Osteocyte (in vitro differentiated cells): Measurements from ENCODE around the gene CDH8. TPM values are rescaled to one million over a fixed set of nuclear protein-coding genes. Genes with fewer than 3 reads are reported as not detected.

Source experiments
- DNase-seq: peaks from one replicate; pipeline ENCODE4 v3.0.0; 2021; ENCODE audit warnings: mixed read lengths; ENCODE audit not compliant: unreplicated experiment; ENCODE audit errors: extremely low spot score
- H3K27ac Mint-ChIP-seq: one replicate; pipeline ENCODE4 v1.8.0; 2021; ENCODE audit warnings: mild to moderate bottlenecking, mixed read lengths; ENCODE audit not compliant: unreplicated experiment
- H3K27me3 Mint-ChIP-seq: one replicate; pipeline ENCODE4 v1.8.0; 2021; ENCODE audit warnings: mixed read lengths; ENCODE audit not compliant: unreplicated experiment
- H3K36me3 Mint-ChIP-seq: one replicate; pipeline ENCODE4 v1.8.0; 2021; ENCODE audit warnings: mixed read lengths; ENCODE audit not compliant: unreplicated experiment
- H3K4me1 Mint-ChIP-seq: one replicate; pipeline ENCODE4 v1.8.0; 2021; ENCODE audit warnings: mixed read lengths; ENCODE audit not compliant: unreplicated experiment
- H3K4me3 Mint-ChIP-seq: one replicate; pipeline ENCODE4 v1.8.0; 2021; ENCODE audit warnings: mild to moderate bottlenecking, moderate library complexity, mixed read lengths; ENCODE audit not compliant: unreplicated experiment
- H3K9me3 Mint-ChIP-seq: one replicate; pipeline ENCODE4 v1.8.0; 2021; ENCODE audit warnings: mixed read lengths; ENCODE audit not compliant: unreplicated experiment
- total RNA-seq: library from RNA; stranded (reverse); gene quantifications from 2 replicates; pipeline ENCODE4 v1.2.1, GENCODE V29; 2021
- TF ChIP-seq, protein P1 (sequence below): fragments of 200-600 bp; sonication (generic); IDR thresholded peaks from 2 replicates; pipeline ENCODE4 v1.5.0; 2021; ENCODE audit warnings: antibody characterized with exemption, mild to moderate bottlenecking, moderate library complexity

Gene CDH8
- total RNA-seq, 1 donor from 2014 or later, result 7.7 TPM

DNA sequence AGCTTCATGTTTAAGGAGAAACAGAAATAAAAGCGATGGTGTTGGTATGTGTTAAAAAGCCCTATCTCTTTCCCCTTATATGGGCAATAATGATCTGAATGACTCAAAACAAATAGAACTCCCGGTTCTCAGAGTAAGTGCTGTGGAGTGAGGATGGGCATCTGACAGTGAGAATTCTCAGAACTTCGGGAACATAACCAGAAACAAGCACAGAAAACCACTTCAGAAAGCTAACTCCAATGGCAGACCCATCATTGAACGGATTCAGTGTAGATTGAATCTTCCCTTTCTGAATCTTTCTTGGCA is 67.2 kb downstream of the CDH8 start:
- peaks cover 3% of the 10 kb centered on the region for H3K9me3 Mint-ChIP-seq
- peak overlapping the region; percentile 44 for H3K4me3 Mint-ChIP-seq
- no peaks in the 10 kb centered on the region for H3K27me3 Mint-ChIP-seq
- peaks cover 3% of the 10 kb centered on the region for H3K36me3 Mint-ChIP-seq
- peak overlapping the region; percentile 65 for H3K27ac Mint-ChIP-seq
- no peak for DNase-seq
- peaks cover 13% of the 10 kb centered on the region for H3K4me1 Mint-ChIP-seq
- TF ChIP-seq, protein P1, sequence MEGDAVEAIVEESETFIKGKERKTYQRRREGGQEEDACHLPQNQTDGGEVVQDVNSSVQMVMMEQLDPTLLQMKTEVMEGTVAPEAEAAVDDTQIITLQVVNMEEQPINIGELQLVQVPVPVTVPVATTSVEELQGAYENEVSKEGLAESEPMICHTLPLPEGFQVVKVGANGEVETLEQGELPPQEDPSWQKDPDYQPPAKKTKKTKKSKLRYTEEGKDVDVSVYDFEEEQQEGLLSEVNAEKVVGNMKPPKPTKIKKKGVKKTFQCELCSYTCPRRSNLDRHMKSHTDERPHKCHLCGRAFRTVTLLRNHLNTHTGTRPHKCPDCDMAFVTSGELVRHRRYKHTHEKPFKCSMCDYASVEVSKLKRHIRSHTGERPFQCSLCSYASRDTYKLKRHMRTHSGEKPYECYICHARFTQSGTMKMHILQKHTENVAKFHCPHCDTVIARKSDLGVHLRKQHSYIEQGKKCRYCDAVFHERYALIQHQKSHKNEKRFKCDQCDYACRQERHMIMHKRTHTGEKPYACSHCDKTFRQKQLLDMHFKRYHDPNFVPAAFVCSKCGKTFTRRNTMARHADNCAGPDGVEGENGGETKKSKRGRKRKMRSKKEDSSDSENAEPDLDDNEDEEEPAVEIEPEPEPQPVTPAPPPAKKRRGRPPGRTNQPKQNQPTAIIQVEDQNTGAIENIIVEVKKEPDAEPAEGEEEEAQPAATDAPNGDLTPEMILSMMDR, result no peak

DNA sequence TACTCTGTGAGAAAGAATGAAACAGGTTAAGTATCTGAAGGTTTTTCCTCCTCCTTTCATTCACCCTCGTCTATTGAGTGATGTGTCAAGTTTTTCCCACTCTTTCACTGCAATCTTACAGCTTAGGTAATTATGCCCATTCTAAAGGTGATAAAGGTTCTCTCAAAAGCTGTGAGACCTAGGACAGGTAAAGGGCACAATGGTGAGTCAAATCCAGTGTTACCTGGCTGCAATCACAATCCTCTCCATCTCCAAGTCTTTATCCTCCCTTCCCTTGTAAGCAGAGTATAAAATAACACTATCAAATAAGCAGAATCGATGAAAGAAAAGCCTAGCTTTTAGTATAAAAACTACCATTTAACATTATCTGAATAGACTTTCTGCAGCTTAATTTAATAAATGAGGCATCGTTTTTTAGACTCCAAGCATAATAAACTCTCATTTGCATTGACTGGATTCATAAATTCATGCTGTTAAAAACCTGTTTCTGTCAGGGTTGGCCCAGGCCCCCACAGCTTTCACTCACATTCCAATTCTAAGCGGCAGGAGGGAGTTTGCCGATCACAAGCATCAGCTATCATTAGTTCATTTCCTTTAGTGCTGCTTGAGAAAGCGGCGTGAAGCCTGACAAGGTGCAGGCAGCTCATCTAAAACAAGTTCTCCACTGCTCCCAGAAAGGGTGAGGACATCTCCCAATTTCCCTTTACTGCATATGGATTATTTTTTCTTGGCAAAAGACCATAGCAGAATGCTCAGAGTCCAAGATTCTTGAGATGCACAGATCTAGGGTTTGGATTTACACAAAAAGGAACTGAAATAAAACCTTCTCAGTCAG is 67.8 kb downstream of the CDH8 start:
- no peak for DNase-seq
- Mint-ChIP-seq H3K36me3 (peaks cover 3% of the 10 kb centered on the region), H3K4me3 (peak overlapping the region; percentile 44), H3K4me1 (peaks cover 13% of the 10 kb centered on the region), H3K27me3 (no peaks in the 10 kb centered on the region), H3K27ac (peak overlapping the region; percentile 65), H3K9me3 (peaks cover 3% of the 10 kb centered on the region)
- TF ChIP-seq, protein P1, result no peak

DNA sequence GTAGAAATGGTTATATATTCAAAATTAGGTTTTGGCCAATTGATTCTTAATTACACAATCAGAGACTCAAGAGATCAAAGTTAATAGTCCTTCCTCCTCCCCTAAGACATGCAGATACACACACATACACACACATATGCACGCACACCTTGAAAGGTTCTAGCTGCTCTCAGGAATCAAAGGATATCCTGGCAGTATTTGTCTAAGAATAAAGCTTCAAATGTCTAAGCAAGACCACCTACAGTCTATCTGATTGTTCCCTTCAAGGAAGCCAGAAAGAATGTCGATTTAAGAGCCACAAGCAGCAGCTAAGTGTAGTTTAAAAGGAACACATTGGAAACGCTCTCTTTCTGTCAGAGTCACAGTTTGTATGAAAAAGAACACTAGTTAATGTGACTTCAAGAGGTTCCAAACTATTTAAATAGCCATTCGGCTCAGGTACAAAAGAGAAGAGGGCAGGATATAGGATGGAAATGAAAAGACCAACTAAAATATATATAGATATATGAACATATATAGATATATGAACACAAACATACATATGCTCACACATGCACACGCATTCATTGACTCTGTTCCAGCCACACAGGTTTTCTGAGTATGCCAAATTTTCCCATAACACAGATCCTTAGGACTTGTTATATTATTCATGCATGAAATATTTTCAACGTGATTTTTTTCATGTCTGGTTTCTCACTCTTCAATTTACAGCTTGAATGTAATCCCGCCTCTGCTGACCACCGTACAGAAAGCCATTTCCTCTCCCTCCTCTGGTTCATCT is 79.0 kb downstream of the CDH8 start:
- H3K9me3 Mint-ChIP-seq, result no peaks in the 10 kb centered on the region
- H3K4me1 Mint-ChIP-seq, result no peaks in the 10 kb centered on the region
- H3K36me3 Mint-ChIP-seq, result no peaks in the 10 kb centered on the region
- no peaks in the 10 kb centered on the region for H3K27me3 Mint-ChIP-seq
- no peak for DNase-seq
- no peak overlapping the region for H3K27ac Mint-ChIP-seq
- TF ChIP-seq, protein P1, result no peak
- H3K4me3 Mint-ChIP-seq, result no peak overlapping the region

DNA sequence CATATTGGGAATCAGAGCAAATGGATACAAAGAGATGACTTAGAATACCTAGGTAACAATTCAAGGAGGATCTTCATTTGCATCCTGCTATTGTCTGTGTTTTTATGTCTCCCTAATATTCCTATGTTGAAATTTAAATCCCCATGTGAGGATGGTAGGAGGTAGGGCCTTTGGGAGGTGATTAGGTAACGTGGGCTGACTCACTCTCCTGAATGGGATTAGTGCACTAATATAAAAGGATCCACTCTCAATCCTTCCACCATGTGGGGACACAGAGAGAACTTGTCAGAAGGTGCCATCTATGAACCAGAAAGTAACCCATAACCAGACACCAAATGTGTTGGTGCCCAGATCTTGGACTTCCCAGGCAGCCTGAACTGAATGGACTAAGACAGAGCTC is 83.4 kb downstream of the CDH8 start:
- TF ChIP-seq, protein P1, result no peak
- DNase-seq, result no peak

DNA sequence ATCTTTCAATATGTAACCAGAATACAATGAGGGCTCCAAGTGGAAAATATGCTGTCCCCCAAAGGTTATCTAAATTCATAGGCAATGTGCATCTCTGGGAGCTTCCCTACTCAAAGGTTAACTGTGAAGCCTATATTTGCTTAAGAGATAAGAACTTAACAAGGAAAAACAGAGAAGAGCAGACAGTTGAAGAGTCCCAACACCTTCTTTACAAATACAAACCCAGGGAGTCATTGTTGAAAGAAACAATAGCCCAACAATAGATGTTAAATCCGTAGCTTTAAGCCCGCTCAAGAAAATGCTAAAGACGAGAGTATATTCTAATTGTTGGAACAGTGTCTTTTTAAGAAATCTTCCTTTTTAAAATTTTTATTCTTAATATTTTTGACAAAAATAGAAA is 87.8 kb downstream of the CDH8 start:
- H3K4me3 Mint-ChIP-seq, result no peak overlapping the region
- H3K27ac Mint-ChIP-seq, result no peak overlapping the region
- H3K4me1 Mint-ChIP-seq, result peaks cover 7% of the 10 kb centered on the region
- DNase-seq, result no peak
- H3K36me3 Mint-ChIP-seq, result no peaks in the 10 kb centered on the region
- H3K9me3 Mint-ChIP-seq, result no peaks in the 10 kb centered on the region
- TF ChIP-seq, protein P1, result no peak
- H3K27me3 Mint-ChIP-seq, result no peaks in the 10 kb centered on the region

More for the DNA sequence above, 83.4 kb downstream of the CDH8 start:
- Mint-ChIP-seq H3K9me3 (no peaks in the 10 kb centered on the region), H3K4me1 (peaks cover 3% of the 10 kb centered on the region), H3K27ac (no peak overlapping the region), H3K27me3 (no peaks in the 10 kb centered on the region), H3K36me3 (no peaks in the 10 kb centered on the region), H3K4me3 (no peak overlapping the region)
